Mucosa of descending colon (tissue), 3 donors: Measurements from ENCODE around the gene FCHO1. TPM values are rescaled to one million over a fixed set of nuclear protein-coding genes. Genes with fewer than 3 reads are reported as not detected.
A peak's percentile ranks its signal among the peaks of the same experiment; 100 is the strongest.

Experiments used
- ATAC-seq: fragments of 200-7000 bp; cut with Tn5 transposase; one replicate; pipeline ENCODE4 v1.9.1; 2020; ENCODE audit warnings: mild to moderate bottlenecking, moderate library complexity
- DNase-seq, 3 donors: peaks; one replicate each; pipeline ENCODE4 v3.0.0-alpha.2; 2020
- H3K36me3 ChIP-seq: fragments of 200-600 bp; one replicate; pipeline ENCODE4 v1.8.0; 2021; ENCODE audit warnings: low read depth, mild to moderate bottlenecking
- H3K4me1 ChIP-seq: fragments of 200-600 bp; one replicate; pipeline ENCODE4 v1.8.0; 2021; ENCODE audit warnings: low read depth, mild to moderate bottlenecking
- H3K4me3 ChIP-seq: fragments of 200-600 bp; one replicate; pipeline ENCODE4 v1.8.0; 2021; ENCODE audit warnings: mild to moderate bottlenecking
- H3K9me3 ChIP-seq: fragments of 200-600 bp; one replicate; pipeline ENCODE4 v1.8.0; 2021; ENCODE audit warnings: mild to moderate bottlenecking
- intact Hi-C, 2 donors: fragments of 100-400 bp; cut with DNase I in 1 of 2; cut with micrococcal nuclease in 1 of 2; formaldehyde crosslinking; loops; one replicate each; pipeline versions ENCODE4 v1.11.0 to v1.11.1; 2022; cut with DNase I, micrococcal nuclease
- total RNA-seq, 3 donors: library from RNA; stranded (reverse); fragmentation: NEBNext Ultra II Directional in 2 of 3; extraction: Animal tissue kit (Norgen Biotek cat#: 25700) in 2 of 3; gene quantifications; one replicate each; pipeline versions ENCODE4 v1.2.1 to v1.2.4, GENCODE V29; 2021 to 2023
- TF ChIP-seq, protein P1 (sequence below): fragments of 200-600 bp; IDR thresholded peaks from one replicate; pipeline ENCODE4 v1.8.0; 2022; ENCODE audit warnings: antibody characterized with exemption, mild to moderate bottlenecking
- donor health status: DM: no; HTN: no; CAD: no; lungs with moderate emphysema.
- donor health status: DM: no; HTN: no; CAD: no.
- donor health status: DM: no; HTN: yes; CAD: no.

The FCHO1 gene
- total RNA-seq, 3 donors from 2014 or later: 3.4 to 4.4 (median 4.2) TPM

DNA sequence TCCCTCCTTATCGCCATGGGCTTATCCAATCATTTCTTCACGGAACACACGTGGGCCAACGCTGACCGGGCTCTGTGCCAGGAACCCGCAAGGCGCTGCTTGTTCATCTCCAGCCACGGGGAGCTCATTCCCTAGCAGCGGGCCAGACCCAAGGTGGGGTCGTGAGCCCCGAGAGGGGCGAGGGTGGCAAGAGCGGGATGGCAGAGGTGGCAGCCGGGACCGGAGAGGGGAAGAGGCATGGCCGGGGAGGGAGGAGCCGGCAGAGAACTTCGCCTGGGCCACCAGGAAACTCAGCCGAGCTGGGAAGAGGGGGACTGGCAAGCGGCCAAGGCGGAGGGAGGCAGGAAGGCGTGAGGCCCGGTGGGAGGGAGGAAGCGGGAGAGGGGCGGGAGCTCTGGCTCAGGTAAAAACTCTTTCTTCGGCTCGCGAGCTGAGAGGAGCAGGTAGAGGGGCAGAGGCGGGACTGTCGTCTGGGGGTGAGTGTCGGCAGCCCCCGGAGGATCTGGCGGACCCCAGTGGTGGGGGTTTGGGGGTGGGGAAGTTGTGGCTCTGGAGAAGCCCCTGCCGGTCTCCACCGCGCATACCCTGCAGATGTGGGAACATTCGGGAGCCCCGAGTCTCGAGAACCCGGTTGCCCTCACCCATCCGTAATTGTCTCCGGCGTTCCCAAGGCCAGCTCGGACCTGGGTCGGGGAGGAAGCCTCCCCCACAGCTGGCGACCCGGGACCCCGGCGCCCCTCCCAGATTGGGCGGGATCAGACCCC, 43.6 kb downstream of the FCHO1 start, which contains the start of gene B3GNT3:
Gene B3GNT3, plus strand, starts transcription at position 408 of the 764 bp plus-strand sequence. CDS start 12,670 bp downstream, outside the sequence.
- TF ChIP-seq, protein P1, sequence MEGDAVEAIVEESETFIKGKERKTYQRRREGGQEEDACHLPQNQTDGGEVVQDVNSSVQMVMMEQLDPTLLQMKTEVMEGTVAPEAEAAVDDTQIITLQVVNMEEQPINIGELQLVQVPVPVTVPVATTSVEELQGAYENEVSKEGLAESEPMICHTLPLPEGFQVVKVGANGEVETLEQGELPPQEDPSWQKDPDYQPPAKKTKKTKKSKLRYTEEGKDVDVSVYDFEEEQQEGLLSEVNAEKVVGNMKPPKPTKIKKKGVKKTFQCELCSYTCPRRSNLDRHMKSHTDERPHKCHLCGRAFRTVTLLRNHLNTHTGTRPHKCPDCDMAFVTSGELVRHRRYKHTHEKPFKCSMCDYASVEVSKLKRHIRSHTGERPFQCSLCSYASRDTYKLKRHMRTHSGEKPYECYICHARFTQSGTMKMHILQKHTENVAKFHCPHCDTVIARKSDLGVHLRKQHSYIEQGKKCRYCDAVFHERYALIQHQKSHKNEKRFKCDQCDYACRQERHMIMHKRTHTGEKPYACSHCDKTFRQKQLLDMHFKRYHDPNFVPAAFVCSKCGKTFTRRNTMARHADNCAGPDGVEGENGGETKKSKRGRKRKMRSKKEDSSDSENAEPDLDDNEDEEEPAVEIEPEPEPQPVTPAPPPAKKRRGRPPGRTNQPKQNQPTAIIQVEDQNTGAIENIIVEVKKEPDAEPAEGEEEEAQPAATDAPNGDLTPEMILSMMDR: no peak
- no peaks in the 10 kb centered on the region for H3K36me3 ChIP-seq
- DNase-seq: peak; percentile 95 to 97 (median 96)
- H3K9me3 ChIP-seq: no peaks in the 10 kb centered on the region
- intact Hi-C loops: loop anchor here in 1 of 2 donors (10.0 kb wide), 1 partner anchor 60 kb away; the partner anchor contains the start of gene RPL18A
- peaks cover 36% of the 10 kb centered on the region for H3K4me1 ChIP-seq
- H3K4me3 ChIP-seq: peak within 1 kb of the TSS; percentile 63
- peak; percentile 52 for ATAC-seq

GRCh38 chr19:17795495-17795856, 44.2 kb downstream of the FCHO1 start:
- intact Hi-C loops: loop anchor here in 1 of 2 donors (10.0 kb wide), 1 partner anchor 59 kb away; the partner anchor contains the start of gene RPL18A
- TF ChIP-seq, protein P1: no peak
- DNase-seq (peak in 2 of 3 donors; percentile 42 to 54), ATAC-seq (no peak)
- Histone ChIP-seq H3K9me3 (no peaks in the 10 kb centered on the region), H3K4me3 (peak overlapping the region; percentile 63), H3K36me3 (no peaks in the 10 kb centered on the region), H3K4me1 (peaks cover 30% of the 10 kb centered on the region)

DNA sequence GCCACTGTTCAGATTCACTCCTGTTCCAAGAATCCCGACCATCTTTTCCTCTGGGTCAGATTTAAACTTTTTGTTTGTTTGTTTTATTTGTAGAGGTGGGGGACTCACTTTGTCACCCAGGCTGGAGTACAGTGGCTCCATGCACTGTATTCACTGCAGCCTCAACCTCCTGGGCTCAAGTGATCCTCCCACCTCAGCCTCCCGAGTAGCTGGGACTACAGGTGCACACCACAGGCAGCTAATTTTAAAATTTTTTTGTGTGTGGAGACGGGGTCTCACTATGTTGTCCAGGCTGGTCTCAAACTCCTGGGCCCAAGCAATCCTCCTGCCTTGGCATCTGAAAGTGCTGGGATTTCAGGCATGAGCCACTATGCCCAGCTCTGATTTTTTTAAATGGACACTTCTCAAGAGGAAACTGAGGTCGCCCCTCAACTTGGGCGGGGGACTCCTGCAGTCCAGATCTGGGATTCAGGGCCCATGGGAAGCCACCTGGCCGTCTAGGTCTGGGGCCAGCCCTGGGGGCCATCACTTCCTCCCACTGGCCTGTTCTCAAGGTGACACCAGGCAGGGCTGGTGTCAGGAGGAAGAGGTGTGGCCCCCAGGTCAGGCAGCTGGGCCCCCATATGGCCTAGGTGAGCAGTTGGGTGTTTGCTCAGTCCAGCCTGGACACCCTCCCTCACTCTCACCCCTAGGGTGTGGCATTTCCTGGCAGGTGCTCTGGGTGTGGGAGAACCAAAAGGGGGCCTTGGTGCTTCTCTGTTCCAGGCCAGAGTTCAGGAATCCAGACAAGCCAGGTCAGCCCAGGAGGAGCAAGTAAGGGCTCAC, 44.9 kb downstream of the FCHO1 start:
- peaks cover 25% of the 10 kb centered on the region for H3K4me1 ChIP-seq
- H3K36me3 ChIP-seq: no peaks in the 10 kb centered on the region
- no peaks in the 10 kb centered on the region for H3K9me3 ChIP-seq
- peak overlapping the region; percentile 63 for H3K4me3 ChIP-seq
- ATAC-seq (peak; percentile 73), DNase-seq (peak; percentile 85 to 89 (median 86))
- TF ChIP-seq, protein P1: no peak
- intact Hi-C loops: loop anchor here in 1 of 2 donors (10.0 kb wide), 1 partner anchor 59 kb away; the partner anchor contains the start of gene RPL18A

GRCh38 chr19:17796838-17797423, 45.7 kb downstream of the FCHO1 start:
- intact Hi-C loops: loop anchor here in 1 of 2 donors (10.0 kb wide), 1 partner anchor 58 kb away; the partner anchor contains the start of gene RPL18A
- no peak for ATAC-seq
- peaks cover 19% of the 10 kb centered on the region for H3K4me1 ChIP-seq
- H3K9me3 ChIP-seq: no peaks in the 10 kb centered on the region
- H3K4me3 ChIP-seq: no peak overlapping the region
- H3K36me3 ChIP-seq: no peaks in the 10 kb centered on the region
- TF ChIP-seq, protein P1: no peak
- DNase-seq: no peak
